ENCODE data around the gene TOP1.
A peak's percentile ranks its signal among the peaks of the same experiment; 100 is the strongest.

Gene TOP1

GRCh38 chr20:41170386-41171105 is 141.9 kb downstream of the TOP1 start:
- no peak for ATAC-seq

DNA sequence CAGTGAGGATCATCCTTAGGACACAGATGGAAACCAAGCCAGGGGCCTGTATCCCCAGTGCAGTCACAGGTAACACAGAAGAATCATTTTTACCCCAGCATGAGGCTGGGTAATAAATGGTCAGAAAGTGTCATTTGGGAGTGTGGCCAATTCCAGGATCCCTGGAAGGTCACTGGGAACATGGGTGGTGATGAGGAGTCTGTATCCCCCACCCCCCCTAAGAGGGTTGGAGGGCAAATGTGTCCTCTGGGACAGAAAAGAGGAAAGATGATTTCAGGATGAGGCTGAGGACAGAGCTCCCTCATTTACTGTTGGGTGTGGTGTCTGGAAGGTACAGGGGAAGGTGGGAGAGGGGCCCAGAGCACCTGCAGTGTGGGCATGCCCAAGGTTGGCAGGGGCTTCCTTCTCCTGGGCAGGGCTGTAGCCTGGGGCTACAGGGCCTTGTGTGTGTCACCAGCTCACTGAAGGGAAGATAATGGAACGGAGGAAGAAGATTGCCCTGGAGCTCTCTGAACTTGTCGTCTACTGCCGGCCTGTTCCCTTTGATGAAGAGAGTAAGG is 143.2 kb downstream of the TOP1 start:
- ATAC-seq: no peak

DNA sequence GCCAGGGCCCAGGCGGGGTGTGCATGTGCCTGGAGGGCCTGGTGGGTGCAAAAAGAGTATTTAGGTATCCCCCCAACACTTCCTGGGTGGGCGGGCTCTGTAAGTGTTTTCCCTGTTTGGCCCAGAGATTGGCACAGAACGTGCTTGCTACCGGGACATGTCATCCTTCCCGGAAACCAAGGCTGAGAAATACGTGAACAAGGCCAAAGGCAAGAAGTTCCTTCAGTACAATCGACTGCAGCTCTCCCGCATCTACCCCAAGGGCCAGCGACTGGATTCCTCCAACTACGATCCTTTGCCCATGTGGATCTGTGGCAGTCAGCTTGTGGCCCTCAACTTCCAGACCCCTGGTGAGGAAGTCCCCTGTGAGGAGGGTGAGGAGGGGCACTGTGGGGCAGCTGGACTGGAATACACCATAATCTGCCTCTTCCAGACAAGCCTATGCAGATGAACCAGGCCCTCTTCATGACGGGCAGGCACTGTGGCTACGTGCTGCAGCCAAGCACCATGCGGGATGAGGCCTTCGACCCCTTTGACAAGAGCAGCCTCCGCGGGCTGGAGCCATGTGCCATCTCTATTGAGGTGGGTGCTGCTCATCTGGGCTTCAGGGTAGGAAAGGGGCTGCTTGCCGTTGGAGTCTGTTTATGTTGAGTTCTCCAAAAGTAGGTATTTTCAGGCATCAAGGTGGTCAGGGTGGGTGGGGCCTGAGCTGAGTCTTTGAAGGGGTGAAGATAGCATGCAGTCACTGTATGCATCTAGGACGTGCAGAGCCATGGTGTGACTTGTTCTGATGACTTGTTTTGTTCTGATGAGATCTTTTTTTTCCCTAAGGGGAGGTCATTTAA is 143.9 kb downstream of the TOP1 start:
- peak in 1 of 2 donors; percentile 11 for ATAC-seq

DNA sequence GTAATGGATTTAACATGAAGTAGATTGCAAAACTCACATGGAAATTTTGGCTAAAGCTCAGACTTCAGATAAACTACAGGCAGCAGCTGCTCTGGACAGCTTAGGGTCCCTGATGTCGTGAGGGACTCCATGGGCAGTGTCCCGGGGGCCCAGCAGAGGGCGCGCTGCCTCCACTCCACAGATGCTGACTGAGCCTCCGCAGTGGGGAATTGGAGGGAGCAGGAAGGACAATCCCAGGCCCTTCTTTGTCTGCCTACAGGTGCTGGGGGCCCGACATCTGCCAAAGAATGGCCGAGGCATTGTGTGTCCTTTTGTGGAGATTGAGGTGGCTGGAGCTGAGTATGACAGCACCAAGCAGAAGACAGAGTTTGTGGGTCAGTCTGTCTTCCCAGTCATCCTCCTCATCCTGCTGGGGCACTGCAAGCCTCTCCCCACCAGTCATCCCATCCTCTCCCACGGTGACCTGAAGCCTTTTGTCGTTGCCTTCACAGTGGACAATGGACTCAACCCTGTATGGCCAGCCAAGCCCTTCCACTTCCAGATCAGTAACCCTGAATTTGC is 144.6 kb downstream of the TOP1 start:
- ATAC-seq: peak; percentile 72 to 82

GRCh38 chr20:41173791-41174341 is 145.2 kb downstream of the TOP1 start:
- no peak for ATAC-seq

All from activated CD4-positive, CD25-positive, alpha-beta regulatory T cell treated with anti-CD3 and anti-CD28 coated beads, Interleukin-2, amount 50 U/mL, for 24 hours (primary cell).